Endothelial cell of umbilical vein (primary cell): Measurements from ENCODE around the gene BLTP2.
"Not testable (repeated sequence)": the region's sequence is repeated elsewhere in the genome, so short reads cannot be mapped to it uniquely, and the experiment has no call there.

Source experiments
- CTCF ChIP-seq, 2 donors: IDR thresholded peaks; 1 replicate in 1 of 2; 2 replicates in 1 of 2; pipeline ENCODE4 v1.5.1; 2011; ENCODE audit warnings: low read length in 2 of 2, mild to moderate bottlenecking in 2 of 2, moderate library complexity in 2 of 2, control low read depth in 1 of 2, inconsistent platforms in 1 of 2, low read depth in 1 of 2; ENCODE audit not compliant: insufficient read depth in 1 of 2; ENCODE audit errors: extremely low read depth in 1 of 2
- POLR2A ChIP-seq: IDR thresholded peaks from 2 replicates; pipeline ENCODE4 v1.6.1; 2012; ENCODE audit warnings: low read depth, mild to moderate bottlenecking, control low read depth, low read length
- TF ChIP-seq, protein P1 (sequence below): IDR thresholded peaks from 2 replicates; pipeline ENCODE4 v1.6.1; 2011; ENCODE audit not compliant: insufficient read depth, insufficient read length

- TF ChIP-seq CTCF (IDR thresholded peaks at IDR 0.05; ENCODE audit: extremely low read depth in 1 of 2, insufficient read depth in 1 of 2, low read depth in 1 of 2, low read length in 2 of 2); POLR2A: not testable (repeated sequence)
- TF ChIP-seq, protein P1, sequence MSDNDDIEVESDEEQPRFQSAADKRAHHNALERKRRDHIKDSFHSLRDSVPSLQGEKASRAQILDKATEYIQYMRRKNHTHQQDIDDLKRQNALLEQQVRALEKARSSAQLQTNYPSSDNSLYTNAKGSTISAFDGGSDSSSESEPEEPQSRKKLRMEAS: not testable (repeated sequence)
These were observed 14.0 kb upstream of the BLTP2 start for GRCh38 chr17:28658766-28659496.
